Endodermal cell (in vitro differentiated cells): ENCODE measurements around the gene RSKR. TPM values are rescaled to one million over a fixed set of nuclear protein-coding genes. Genes with fewer than 3 reads are reported as not detected.

Experiments used
- DNase-seq: peaks from one replicate; pipeline ENCODE4 v3.0.0-alpha.2; 2017
- H3K27ac ChIP-seq: 2 replicates; pipeline ENCODE4 v1.5.1; 2013; ENCODE audit warnings: mild to moderate bottlenecking, low read depth, low read length, moderate library complexity
- H3K27me3 ChIP-seq: 2 replicates; pipeline ENCODE4 v1.6.1; 2013; ENCODE audit warnings: mild to moderate bottlenecking, low read length, moderate library complexity; ENCODE audit not compliant: insufficient read depth, control insufficient read depth, poor library complexity, severe bottlenecking
- H3K36me3 ChIP-seq: 2 replicates; pipeline ENCODE4 v1.7.0; 2013; ENCODE audit warnings: mild to moderate bottlenecking, low read length, moderate library complexity; ENCODE audit not compliant: control insufficient read depth, insufficient read depth
- H3K4me1 ChIP-seq: one replicate; pipeline ENCODE4 v1.7.0; 2013; ENCODE audit warnings: low read length; ENCODE audit not compliant: control insufficient read depth, insufficient read depth
- H3K4me3 ChIP-seq: 2 replicates; pipeline ENCODE4 v1.5.1; 2013; ENCODE audit warnings: mild to moderate bottlenecking, low read length, moderate library complexity
- H3K9ac ChIP-seq: 2 replicates; pipeline ENCODE4 v1.6.1; 2013; ENCODE audit warnings: mild to moderate bottlenecking, low read length, moderate library complexity; ENCODE audit not compliant: poor library complexity, severe bottlenecking; ENCODE audit errors: extremely low read depth
- H3K9me3 ChIP-seq: 2 replicates; pipeline ENCODE4 v1.6.1; 2013; ENCODE audit warnings: mild to moderate bottlenecking, low read length, moderate library complexity; ENCODE audit not compliant: control insufficient read depth
- H3K27ac Mint-ChIP-seq: 2 replicates; pipeline ENCODE4 v1.8.0; 2020; ENCODE audit warnings: mixed read lengths
- H3K27me3 Mint-ChIP-seq: 2 replicates; pipeline ENCODE4 v1.8.0; 2021; ENCODE audit warnings: mild to moderate bottlenecking, mixed read lengths; ENCODE audit not compliant: insufficient read depth
- H3K36me3 Mint-ChIP-seq: 2 replicates; pipeline ENCODE4 v1.8.0; 2020; ENCODE audit warnings: low read depth, mixed read lengths
- H3K4me1 Mint-ChIP-seq: 2 replicates; pipeline ENCODE4 v1.8.0; 2020; ENCODE audit warnings: mixed read lengths
- H3K4me3 Mint-ChIP-seq: 2 replicates; pipeline ENCODE4 v1.8.0; 2020; ENCODE audit warnings: mild to moderate bottlenecking, moderate library complexity, mixed read lengths
- H3K9me3 Mint-ChIP-seq: 2 replicates; pipeline ENCODE4 v1.8.0; 2020; ENCODE audit warnings: mild to moderate bottlenecking, mixed read lengths
- CTCF ChIP-seq: fragments of 200-600 bp; sonication (generic); conservative IDR thresholded peaks from 2 replicates; pipeline ENCODE4 v1.5.0; 2021; ENCODE audit warnings: antibody characterized with exemption, mild to moderate bottlenecking
- WGBS, 2 experiments: methylation state at CpG; one replicate each; pipeline versions ENCODE4 v1.1.5 to v1.1.7; 2013; ENCODE audit warnings: missing lambda C conversion rate in 2 of 2, mixed read lengths in 1 of 2; ENCODE audit not compliant: insufficient coverage in 1 of 2, insufficient read length in 1 of 2; 5-methylcytosine and 5-hydroxymethylcytosine counted together
- total RNA-seq, 2 donors: library from RNA; stranded (reverse); fragmentation: NEBNext Ultra II Directional in 1 of 2; extraction: Animal tissue kit (Norgen Biotek cat#: 25700) in 1 of 2; gene quantifications; 2 replicates in 1 of 2; 3 replicates in 1 of 2; pipeline ENCODE4 v1.2.1, GENCODE V29; 2021

RSKR gene
- total RNA-seq, 2 donors from 2014 or later, result 25.5 to 27.6 TPM

GRCh38 chr17:28597606-28598383, 16.2 kb downstream of the RSKR start:
- no peak for DNase-seq
- peak overlapping the region; percentile 90 for H3K9ac ChIP-seq
- 49 to 62% methylated on average over 4 of the region's 5 CpGs for WGBS, 2 experiments
- no peak overlapping the region for H3K27ac ChIP-seq
- Mint-ChIP-seq H3K9me3 (no peaks in the 10 kb centered on the region), H3K4me3 (peak overlapping the region; percentile 89), H3K27me3 (no peaks in the 10 kb centered on the region), H3K36me3 (peaks cover 20% of the 10 kb centered on the region), H3K4me1 (peaks cover 14% of the 10 kb centered on the region), H3K27ac (peak overlapping the region; percentile 99)
- H3K9me3 ChIP-seq, result no peaks in the 10 kb centered on the region
- peak overlapping the region; percentile 93 for H3K4me3 ChIP-seq
- peaks cover 23% of the 10 kb centered on the region for H3K36me3 ChIP-seq
- no peak for TF ChIP-seq CTCF
- no peaks in the 10 kb centered on the region for H3K4me1 ChIP-seq
- no peaks in the 10 kb centered on the region for H3K27me3 ChIP-seq

- Mint-ChIP-seq H3K4me3 (no peak overlapping the region), H3K27me3 (no peaks in the 10 kb centered on the region), H3K9me3 (no peaks in the 10 kb centered on the region), H3K27ac (no peak overlapping the region), H3K4me1 (no peaks in the 10 kb centered on the region), H3K36me3 (peaks cover 50% of the 10 kb centered on the region)
- no peak overlapping the region for H3K4me3 ChIP-seq
- H3K4me1 ChIP-seq, result no peaks in the 10 kb centered on the region
- 94 to 100% methylated on average over 4 of the region's 4 CpGs for WGBS, 2 experiments
- H3K9me3 ChIP-seq, result no peaks in the 10 kb centered on the region
- H3K9ac ChIP-seq, result no peak overlapping the region
- peaks cover 64% of the 10 kb centered on the region for H3K36me3 ChIP-seq
- H3K27me3 ChIP-seq, result no peaks in the 10 kb centered on the region
- DNase-seq, result no peak
- no peak for TF ChIP-seq CTCF
- no peak overlapping the region for H3K27ac ChIP-seq
These were observed 21.7 kb downstream of the RSKR start for GRCh38 chr17:28592260-28592659.

GRCh38 chr17:28585851-28586250, 28.1 kb downstream of the RSKR start:
- DNase-seq, result no peak
- H3K36me3 ChIP-seq, result peaks cover 81% of the 10 kb centered on the region
- no peaks in the 10 kb centered on the region for H3K27me3 Mint-ChIP-seq

More at GRCh38 chr17:28585851-28586250, 28.1 kb downstream of the RSKR start:
- Mint-ChIP-seq H3K4me1 (peaks cover 8% of the 10 kb centered on the region), H3K36me3 (peaks cover 39% of the 10 kb centered on the region), H3K9me3 (no peaks in the 10 kb centered on the region), H3K4me3 (no peak overlapping the region), H3K27ac (no peak overlapping the region)
- Histone ChIP-seq H3K4me1 (no peaks in the 10 kb centered on the region), H3K4me3 (no peak overlapping the region), H3K9ac (no peak overlapping the region), H3K9me3 (no peaks in the 10 kb centered on the region), H3K27ac (no peak overlapping the region), H3K27me3 (no peaks in the 10 kb centered on the region)
- no peak for TF ChIP-seq CTCF
- 92 to 100% methylated on average over 1 to 3 of the region's 3 CpGs for WGBS, 2 experiments
